H1 (cell line): ENCODE data around the gene PRKG2. TPM values are rescaled to one million over a fixed set of nuclear protein-coding genes. Genes with fewer than 3 reads are reported as not detected.

Experiments used
- CTCF ChIA-PET: fragments of 300-600 bp; sonication (Branson Sonifier 250); formaldehyde crosslinking; loops from one replicate; lab custom pipeline; 2021; ENCODE audit not compliant: partially characterized antibody; lab: Charles Lee
- POLR2A ChIA-PET: fragments of 300-600 bp; sonication (Branson Sonifier 250); formaldehyde crosslinking; loops from one replicate; lab custom pipeline; 2021; ENCODE audit warnings: inconsistent platforms; ENCODE audit not compliant: partially characterized antibody; lab: Charles Lee
- DNase-seq, 2 experiments: peaks; one replicate each; pipeline versions ENCODE4 v3.0.0 to v3.0.0-alpha.2; 2010 to 2022; ENCODE audit warnings: low spot score in 2 of 2, low read depth in 1 of 2, mixed read lengths in 1 of 2
- FAIRE-seq: peaks from 2 replicates; lab custom pipeline; 2011; peaks lifted over from hg19 to GRCh38; lab: Jason Lieb, UNC
- H2AFZ ChIP-seq: 2 replicates; pipeline ENCODE4 v1.8.1; 2012; ENCODE audit warnings: low read length, inconsistent platforms
- H2AK5ac ChIP-seq: 2 replicates; pipeline ENCODE4 v1.6.1; 2013; ENCODE audit warnings: low read depth, low read length
- H2BK120ac ChIP-seq: replicated peaks from 2 replicates; pipeline ENCODE3; 2013; ENCODE audit warnings: low read depth, low read length, inconsistent platforms
- H2BK12ac ChIP-seq: 2 replicates; pipeline ENCODE4 v1.6.1; 2013; ENCODE audit warnings: low read depth, low read length
- H2BK15ac ChIP-seq: 2 replicates; pipeline ENCODE4 v1.6.1; 2013; ENCODE audit warnings: low read length
- H2BK20ac ChIP-seq: 2 replicates; pipeline ENCODE4 v1.6.1; 2013; ENCODE audit warnings: low read length
- H2BK5ac ChIP-seq: 2 replicates; pipeline ENCODE4 v1.6.1; 2013; ENCODE audit warnings: low read depth, low read length
- H3K14ac ChIP-seq: 2 replicates; pipeline ENCODE4 v1.6.1; 2013; ENCODE audit warnings: inconsistent platforms; ENCODE audit not compliant: insufficient read length
- H3K18ac ChIP-seq: 2 replicates; pipeline ENCODE4 v1.6.1; 2013; ENCODE audit warnings: low read length; ENCODE audit errors: extremely low read depth
- H3K23ac ChIP-seq: 2 replicates; pipeline ENCODE4 v1.6.1; 2013; ENCODE audit warnings: inconsistent platforms; ENCODE audit not compliant: insufficient read length
- H3K23me2 ChIP-seq: 2 replicates; pipeline ENCODE4 v1.6.1; 2013; ENCODE audit warnings: low read depth, low read length
- H3K27ac ChIP-seq: 2 replicates; pipeline ENCODE4 v1.6.1; 2011; ENCODE audit warnings: low read depth, low read length, inconsistent platforms
- H3K27me3 ChIP-seq, 4 experiments: replicated peaks in 1 of 4; 1 replicate in 1 of 4; 2 replicates in 3 of 4; pipeline versions ENCODE4 v1.6.1 to v1.8.1; 2011 to 2013; ENCODE audit warnings: low read length in 3 of 4, mild to moderate bottlenecking in 3 of 4, inconsistent platforms in 2 of 4, mixed read lengths in 2 of 4, moderate library complexity in 1 of 4; ENCODE audit not compliant: control insufficient read depth in 3 of 4, insufficient read depth in 3 of 4; ENCODE audit errors: extremely low read depth in 1 of 4
- H3K36me3 ChIP-seq, 4 experiments: 2 replicates each; pipeline versions ENCODE4 v1.6.1 to v1.8.1; 2011 to 2013; ENCODE audit warnings: mild to moderate bottlenecking in 4 of 4, low read length in 3 of 4, moderate library complexity in 2 of 4, control low read depth in 1 of 4, inconsistent platforms in 1 of 4; ENCODE audit not compliant: insufficient read depth in 4 of 4, control insufficient read depth in 2 of 4
- H3K4ac ChIP-seq: replicated peaks from 2 replicates; pipeline ENCODE3; 2013; ENCODE audit warnings: low read length, low read depth, mixed read lengths, inconsistent platforms; ENCODE audit not compliant: insufficient read length
- H3K4me1 ChIP-seq, 4 experiments: replicated peaks in 1 of 4; 1 replicate in 1 of 4; 2 replicates in 3 of 4; pipeline versions ENCODE4 v1.6.1 to v1.8.1; 2011 to 2013; ENCODE audit warnings: low read length in 3 of 4, inconsistent platforms in 2 of 4, mixed read lengths in 1 of 4; ENCODE audit not compliant: insufficient read depth in 4 of 4, control insufficient read depth in 3 of 4
- H3K4me2 ChIP-seq, 2 experiments: 2 replicates each; pipeline versions ENCODE4 v1.6.1 to v1.8.1; 2011 to 2013; ENCODE audit warnings: low read depth in 2 of 2, low read length in 2 of 2, control low read depth in 1 of 2, inconsistent platforms in 1 of 2, mild to moderate bottlenecking in 1 of 2; ENCODE audit not compliant: insufficient read depth in 1 of 2
- H3K4me3 ChIP-seq, 4 experiments: fragments of 200-600, 300-600 bp in 1 of 4; sonication (generic), shearing (Covaris generic), sonication (Bioruptor Twin) in 1 of 4; 2 replicates each; pipeline versions ENCODE4 v1.5.1 to v1.8.1; 2011 to 2016; ENCODE audit warnings: low read length in 4 of 4, low read depth in 3 of 4, control low read depth in 2 of 4, inconsistent platforms in 2 of 4, mild to moderate bottlenecking in 2 of 4, mixed read lengths in 1 of 4, moderate library complexity in 1 of 4; ENCODE audit not compliant: insufficient read depth in 2 of 4; ENCODE audit errors: extremely low read depth in 1 of 4
- H3K56ac ChIP-seq: replicated peaks from 2 replicates; pipeline ENCODE3; 2013; ENCODE audit warnings: low read depth, mild to moderate bottlenecking, mixed read lengths, low read length, inconsistent platforms; ENCODE audit not compliant: insufficient read length
- H3K79me1 ChIP-seq: 2 replicates; pipeline ENCODE4 v1.6.1; 2013; ENCODE audit warnings: low read depth, low read length, control low read depth
- H3K79me2 ChIP-seq, 2 experiments: 2 replicates each; pipeline versions ENCODE4 v1.6.1 to v1.8.1; 2012 to 2013; ENCODE audit warnings: low read length in 2 of 2, mild to moderate bottlenecking in 2 of 2, inconsistent platforms in 1 of 2; ENCODE audit not compliant: insufficient read depth in 2 of 2, control insufficient read depth in 1 of 2
- H3K9ac ChIP-seq, 4 experiments: replicated peaks in 1 of 4; 1 replicate in 1 of 4; 2 replicates in 3 of 4; pipeline versions ENCODE4 v1.6.1 to v1.8.1; 2011 to 2013; ENCODE audit warnings: low read depth in 3 of 4, low read length in 3 of 4, control low read depth in 2 of 4, mild to moderate bottlenecking in 2 of 4, moderate library complexity in 2 of 4, inconsistent platforms in 1 of 4; ENCODE audit errors: extremely low read depth in 1 of 4
- H3K9me3 ChIP-seq, 2 experiments: 2 replicates each; pipeline versions ENCODE4 v1.6.1 to v1.8.1; 2012 to 2013; ENCODE audit warnings: mild to moderate bottlenecking in 2 of 2, moderate library complexity in 2 of 2, control low read depth in 1 of 2, inconsistent platforms in 1 of 2, low read depth in 1 of 2, low read length in 1 of 2, mixed read lengths in 1 of 2; ENCODE audit not compliant: insufficient read depth in 2 of 2
- H4K20me1 ChIP-seq, 2 experiments: replicated peaks in 1 of 2; 2 replicates each; pipeline versions ENCODE3 to v1.8.1; 2011 to 2013; ENCODE audit warnings: inconsistent platforms in 2 of 2, low read length in 2 of 2, mild to moderate bottlenecking in 1 of 2; ENCODE audit not compliant: insufficient read depth in 2 of 2, control insufficient read depth in 1 of 2
- H4K5ac ChIP-seq: 2 replicates; pipeline ENCODE4 v1.6.1; 2013; ENCODE audit warnings: low read length, low read depth, mixed read lengths, inconsistent platforms; ENCODE audit not compliant: insufficient read length
- H4K8ac ChIP-seq: 2 replicates; pipeline ENCODE4 v1.8.0; 2013; ENCODE audit warnings: mild to moderate bottlenecking, moderate library complexity, low read length, inconsistent platforms; ENCODE audit not compliant: insufficient read depth; ENCODE audit errors: extremely low read depth
- H4K91ac ChIP-seq: replicated peaks from 2 replicates; pipeline ENCODE3; 2013; ENCODE audit warnings: low read length, mixed read lengths, inconsistent platforms; ENCODE audit not compliant: insufficient read length
- BCL11A ChIP-seq, 2 experiments: IDR thresholded peaks; one replicate each; pipeline ENCODE4 v1.6.1; 2011; ENCODE audit warnings: low read depth in 2 of 2, low read length in 2 of 2, mild to moderate bottlenecking in 2 of 2
- BRCA1 ChIP-seq: IDR thresholded peaks from 2 replicates; pipeline ENCODE4 v1.6.1; 2012; ENCODE audit warnings: low read depth, low read length, improper control_type of control experiment
- MAFK ChIP-seq: IDR thresholded peaks from 2 replicates; pipeline ENCODE4 v1.6.1; 2012; ENCODE audit warnings: low read depth, mild to moderate bottlenecking, improper control_type of control experiment, low read length
- MAX ChIP-seq: IDR thresholded peaks from 2 replicates; pipeline ENCODE4 v1.6.1; 2012; ENCODE audit warnings: inconsistent platforms
- PHF8 ChIP-seq: fragments of 200-600 bp; sonication (generic); conservative IDR thresholded peaks from 2 replicates; pipeline ENCODE4 v1.7.1; 2012; ENCODE audit warnings: low read depth, mild to moderate bottlenecking, inconsistent platforms, low read length, moderate library complexity
- POLR2AphosphoS5 ChIP-seq: IDR thresholded peaks from 2 replicates; pipeline ENCODE4 v1.6.1; 2011; ENCODE audit warnings: low read depth, low read length
- SP4 ChIP-seq: IDR thresholded peaks from 2 replicates; pipeline ENCODE4 v1.6.1; 2012; ENCODE audit warnings: low read length, inconsistent platforms
- WGBS, 2 experiments: shearing (Covaris generic) in 1 of 2; methylation state at CpG; one replicate each; pipeline versions ENCODE4 v1.1.6 to v1.1.7; 2013 to 2015; ENCODE audit warnings: low lambda C conversion rate in 2 of 2, mixed read lengths in 2 of 2, inconsistent platforms in 1 of 2, low coverage in 1 of 2, missing lambda C conversion rate in 1 of 2; ENCODE audit not compliant: insufficient replicate concordance in 2 of 2, insufficient coverage in 1 of 2, insufficient read length in 1 of 2; ENCODE audit errors: extremely low coverage in 1 of 2, missing lambda C conversion rate in 1 of 2; 5-methylcytosine and 5-hydroxymethylcytosine counted together
- polyA plus RNA-seq, 7 experiments: library from polyadenylated mRNA; depleted of rRNA in 3 of 7; stranded (reverse) in 5 of 7; unstranded in 2 of 7; fragments of >200 nt in 5 of 7; fragments of 200-250 nt in 2 of 7; gene quantifications; 1 replicate in 5 of 7; 2 replicates in 1 of 7; 4 replicates in 1 of 7; pipeline versions ENCODE4 v1.2.1 to v1.2.3, GENCODE V29; 2011 to 2013; ENCODE audit warnings: missing spikeins in 2 of 7, mixed read lengths in 2 of 7
- total RNA-seq: library from RNA; stranded (reverse); fragmentation: NEBNext Ultra II Directional; extraction: Animal tissue kit (Norgen Biotek cat#: 25700); gene quantifications from 2 replicates; pipeline ENCODE4 v1.2.1, GENCODE V29; 2021
- TF ChIP-seq, protein P1 (sequence below): IDR thresholded peaks from 2 replicates; pipeline ENCODE4 v1.6.1; 2012; ENCODE audit warnings: low read length, inconsistent platforms

Gene PRKG2
- total and polyA plus RNA-seq, 2 of the 8 experiments (the other 6 are each of a cell fraction or from before 2014, with no cell fraction given): 0.45 to 1.2 TPM

DNA sequence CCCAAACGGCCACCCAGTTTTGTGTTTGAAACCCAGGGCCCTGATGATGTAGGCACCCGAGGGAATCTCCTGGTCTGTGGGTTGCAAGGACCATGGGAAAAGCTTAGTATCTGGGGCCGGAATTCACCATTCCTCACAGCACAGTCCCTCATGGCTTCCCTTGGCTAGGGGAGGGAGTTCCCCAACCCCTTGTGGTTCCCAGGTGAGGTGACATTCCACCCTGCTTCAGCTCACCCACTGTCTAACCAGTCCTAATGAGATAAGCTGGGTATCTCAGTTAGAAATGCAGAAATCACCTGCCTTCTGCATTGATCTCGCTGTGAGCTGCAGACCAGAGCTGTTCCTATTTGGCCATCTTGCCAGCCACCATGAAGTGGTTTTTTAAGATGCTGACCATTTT, 84.0 kb downstream of the PRKG2 start:
- no peak for FAIRE-seq
- CTCF ChIA-PET: interaction anchor here (1.0 to 1.5 kb wide), 2 partner anchors 130 to 221 kb away, joined by 3 read pairs; no protein-coding TSS in a partner anchor
- H3K79me1 ChIP-seq: no peaks in the 10 kb centered on the region
- no peaks in the 10 kb centered on the region for H4K20me1 ChIP-seq
- H3K36me3 ChIP-seq: no peaks in the 10 kb centered on the region
- no peaks in the 10 kb centered on the region for H3K27me3 ChIP-seq
- H2BK15ac ChIP-seq: no peak overlapping the region
- H4K5ac ChIP-seq: no peak overlapping the region
- POLR2A ChIA-PET: interaction anchor here (0.9 to 1.1 kb wide), 3 partner anchors 9 to 23 kb away, joined by 3 to 4 read pairs (median 3); no protein-coding TSS in a partner anchor
- no peaks in the 10 kb centered on the region; a peak in 1 of 4 replicates for H3K9me3 ChIP-seq
- H2AK5ac ChIP-seq: no peak overlapping the region
- H3K4me1 ChIP-seq: no peaks in the 10 kb centered on the region; a peak in 3 of 7 replicates
- no peak overlapping the region for H2BK5ac ChIP-seq
- H3K23ac ChIP-seq: no peak overlapping the region
- no peak overlapping the region for H2BK20ac ChIP-seq
- no peaks in the 10 kb centered on the region for H3K79me2 ChIP-seq
- H3K23me2 ChIP-seq: no peaks in the 10 kb centered on the region
- no peak overlapping the region for H3K27ac ChIP-seq
- 0 out of 2 replicates have a peak overlapping the region, but pooled peaks have one; percentile 81 for H2AFZ ChIP-seq
- no peak overlapping the region for H4K91ac ChIP-seq
- no peak overlapping the region for H2BK120ac ChIP-seq
- H3K9ac ChIP-seq: no peak overlapping the region
- no peak overlapping the region for H3K56ac ChIP-seq
- DNase-seq: no peak
- no peak overlapping the region for H3K18ac ChIP-seq
- H4K8ac ChIP-seq: no peak overlapping the region; the same call in 1 of the 2 replicates
- 0 out of 4 replicates have a peak overlapping the region, but pooled peaks of 1 of the 2 experiments have one; percentile 21 for H3K4me2 ChIP-seq
- H3K4me3 ChIP-seq: no peak overlapping the region
- no peak overlapping the region for H2BK12ac ChIP-seq
- H3K4ac ChIP-seq: no peak overlapping the region
- no peak overlapping the region for H3K14ac ChIP-seq
- 92% methylated on average over 4 of the region's 4 CpGs; no CpG with 5 or more reads in 1 of the 2 experiments for WGBS, 2 experiments
- TF ChIP-seq POLR2AphosphoS5: no peak
- no peak for TF ChIP-seq MAFK
- no peak for TF ChIP-seq SP4
- TF ChIP-seq BCL11A (IDR thresholded peaks at IDR 0.05; ENCODE audit: low read depth in 2 of 2, low read length in 2 of 2): no peak
- no peak for TF ChIP-seq MAX
- TF ChIP-seq BRCA1: no peak
- TF ChIP-seq, protein P1, sequence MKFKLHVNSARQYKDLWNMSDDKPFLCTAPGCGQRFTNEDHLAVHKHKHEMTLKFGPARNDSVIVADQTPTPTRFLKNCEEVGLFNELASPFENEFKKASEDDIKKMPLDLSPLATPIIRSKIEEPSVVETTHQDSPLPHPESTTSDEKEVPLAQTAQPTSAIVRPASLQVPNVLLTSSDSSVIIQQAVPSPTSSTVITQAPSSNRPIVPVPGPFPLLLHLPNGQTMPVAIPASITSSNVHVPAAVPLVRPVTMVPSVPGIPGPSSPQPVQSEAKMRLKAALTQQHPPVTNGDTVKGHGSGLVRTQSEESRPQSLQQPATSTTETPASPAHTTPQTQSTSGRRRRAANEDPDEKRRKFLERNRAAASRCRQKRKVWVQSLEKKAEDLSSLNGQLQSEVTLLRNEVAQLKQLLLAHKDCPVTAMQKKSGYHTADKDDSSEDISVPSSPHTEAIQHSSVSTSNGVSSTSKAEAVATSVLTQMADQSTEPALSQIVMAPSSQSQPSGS: no peak
- TF ChIP-seq PHF8: no peak
